Sigmoid colon (tissue), 7 donors: ENCODE data around the gene FUT7. TPM values are rescaled to one million over a fixed set of nuclear protein-coding genes. Genes with fewer than 3 reads are reported as not detected.
"Not testable (repeated sequence)": the region's sequence is repeated elsewhere in the genome, so short reads cannot be mapped to it uniquely, and the experiment has no call there.

ENCODE experiments used
- DNase-seq: peaks from one replicate; pipeline ENCODE4 v3.0.0-alpha.2; 2019
- H3K27ac ChIP-seq, 4 donors: fragments of 200-600 bp; sonication (generic); one replicate each; pipeline ENCODE4 v1.5.1; 2016 to 2019; ENCODE audit warnings: mild to moderate bottlenecking in 1 of 4
- H3K27me3 ChIP-seq, 3 donors: fragments of 200-600 bp; sonication (generic); one replicate each; pipeline ENCODE4 v1.5.1; 2019; ENCODE audit warnings: mild to moderate bottlenecking in 1 of 3
- H3K36me3 ChIP-seq, 4 donors: fragments of 200-600 bp; sonication (generic); one replicate each; pipeline ENCODE4 v1.5.1; 2016 to 2019
- H3K4me1 ChIP-seq, 4 donors: fragments of 200-600 bp; sonication (generic); one replicate each; pipeline ENCODE4 v1.5.1; 2017 to 2019
- H3K4me3 ChIP-seq, 4 donors: fragments of 200-600 bp; sonication (generic); one replicate each; pipeline ENCODE4 v1.5.1; 2017 to 2019; ENCODE audit warnings: mild to moderate bottlenecking in 2 of 4, moderate library complexity in 1 of 4
- H3K9me3 ChIP-seq, 4 donors: fragments of 200-600 bp in 3 of 4; sonication (generic) in 3 of 4; one replicate each; pipeline versions ENCODE4 v1.5.1 to v1.6.1; 2013 to 2019
- CTCF ChIP-seq, 4 experiments: fragments of 450-650 bp in 3 of 4; fragments of 200-600 bp in 1 of 4; IDR thresholded peaks; one replicate each; pipeline ENCODE4 v1.5.1; 2016 to 2019; ENCODE audit warnings: antibody characterized with exemption in 4 of 4, mild to moderate bottlenecking in 3 of 4, moderate library complexity in 2 of 4
- EP300 ChIP-seq, 4 donors: sonication (generic); formaldehyde crosslinking; IDR thresholded peaks; one replicate each; pipeline ENCODE4 v1.6.1; 2017; ENCODE audit warnings: antibody characterized with exemption in 4 of 4
- POLR2A ChIP-seq, 2 donors: fragments of 450-650 bp; IDR thresholded peaks; one replicate each; pipeline ENCODE4 v1.6.1; 2016; ENCODE audit warnings: antibody characterized with exemption in 2 of 2, mild to moderate bottlenecking in 2 of 2, moderate library complexity in 2 of 2
- POLR2AphosphoS5 ChIP-seq, 4 donors: sonication (generic); formaldehyde crosslinking; IDR thresholded peaks; one replicate each; pipeline ENCODE4 v1.6.1; 2017; ENCODE audit warnings: antibody characterized with exemption in 4 of 4
- WGBS, 2 donors: extraction: QIAGEN DNeasy Blood & Tissue Kit; methylation state at CpG; one replicate each; pipeline ENCODE4 v1.1.7; 2013; 5-methylcytosine and 5-hydroxymethylcytosine counted together
- intact Hi-C: fragments of 100-400 bp; cut with DNase I; formaldehyde crosslinking; loops from one replicate; pipeline ENCODE4 v1.15.1; 2023
- polyA plus RNA-seq, 3 donors: library from polyadenylated mRNA; stranded (reverse); fragments of 200-250 nt; gene quantifications; one replicate each; pipeline ENCODE4 v1.2.3, GENCODE V29; 2013
- total RNA-seq, 4 donors: library from RNA; depleted of rRNA; stranded (reverse); fragments of >200 nt; gene quantifications; one replicate each; pipeline ENCODE4 v1.1.0, GENCODE V29; 2016
- donor health status: healthy with polysubstance abuse.
- donor health status: Bipolar disorder and iron deficiency.
- donor health status: healthy.

The FUT7 gene
- total and polyA plus RNA-seq, 7 donors = 0.36 to 1.3 (median 0.84) TPM; not detected in 3

DNA sequence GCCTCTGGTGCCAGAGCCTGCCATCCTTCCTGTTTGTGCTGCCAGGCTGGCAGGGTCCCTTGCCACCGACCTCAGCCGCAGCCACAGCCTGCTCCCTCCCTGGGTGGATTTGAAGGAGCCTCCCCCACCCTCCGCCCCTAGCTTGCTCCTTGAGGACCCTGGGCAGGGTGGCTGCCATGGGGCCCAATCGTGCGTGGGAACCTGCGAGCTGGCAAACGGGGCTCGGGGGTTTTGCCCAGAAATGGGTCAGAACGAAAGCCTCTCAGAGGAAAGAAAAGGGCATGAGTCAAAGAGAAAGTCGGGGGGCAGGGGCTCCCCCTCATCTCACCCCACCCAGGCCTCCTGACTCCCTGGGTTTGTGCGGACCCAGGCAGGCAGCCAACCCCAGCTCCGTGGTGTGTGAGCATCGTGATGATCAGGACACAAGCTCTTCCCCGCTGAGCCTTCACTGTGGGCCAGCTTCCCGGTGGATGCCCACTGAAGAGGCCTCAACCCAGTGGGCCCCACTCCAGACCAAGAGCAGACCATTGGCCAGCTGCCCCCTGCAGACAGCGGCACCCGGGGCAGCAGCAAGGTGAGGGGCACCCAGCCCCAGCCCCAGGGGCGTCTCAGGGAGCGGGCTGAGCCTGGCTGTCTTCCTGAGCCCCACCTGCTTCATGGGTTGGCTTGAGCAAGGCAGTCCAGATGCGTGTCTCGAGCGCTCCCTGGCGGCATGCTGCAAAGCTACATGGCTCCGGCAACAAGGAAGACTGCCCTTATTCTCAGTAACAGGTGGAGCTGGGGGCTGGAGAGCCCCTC lies 3.0 kb upstream of the FUT7 start:
- Histone ChIP-seq H3K27me3 (peaks cover 0 to 9% (median 0%) of the 10 kb centered on the region in 3 donors), H3K4me1 (peaks cover 0 to 10% (median 9%) of the 10 kb centered on the region in 4 donors), H3K36me3 (peaks cover 0 to 14% (median 12%) of the 10 kb centered on the region in 4 donors), H3K27ac (no peak overlapping the region), H3K4me3 (no peak overlapping the region), H3K9me3 (no peaks in the 10 kb centered on the region)
- DNase-seq = peak; percentile 89
- intact Hi-C loops = loop anchor here (1.0 to 10.0 kb wide), 2 partner anchors 190 to 248 kb away; partner anchors contain the start of genes AJM1 and PHPT1
- TF ChIP-seq POLR2A (IDR thresholded peaks at IDR 0.05) (no peak), CTCF (IDR thresholded peaks at IDR 0.05) (peak; percentile 80 to 92 (median 86))
- 5 to 7% methylated on average over 24 of the region's 24 CpGs for WGBS, 2 donors

GRCh38 chr9:137034039-137034708 lies 2.3 kb upstream of the FUT7 start:
- no peak for TF ChIP-seq CTCF (IDR thresholded peaks at IDR 0.05)
- no peak for TF ChIP-seq EP300 (IDR thresholded peaks at IDR 0.05)
- TF ChIP-seq POLR2A (IDR thresholded peaks at IDR 0.05) = no peak
- no peak for TF ChIP-seq POLR2AphosphoS5 (IDR thresholded peaks at IDR 0.05)
- H3K36me3 ChIP-seq = peaks cover 0 to 7% (median 5%) of the 10 kb centered on the region in 4 donors
- intact Hi-C loops = loop anchor here (10.0 kb wide), 1 partner anchor 189 kb away; the partner anchor contains the start of genes AJM1 and PHPT1
- H3K4me1 ChIP-seq = peaks cover 0 to 17% (median 15%) of the 10 kb centered on the region in 4 donors
- DNase-seq = no peak
- H3K27ac ChIP-seq = no peak overlapping the region
- 23 to 25% methylated on average over 15 of the region's 15 CpGs for WGBS, 2 donors
- H3K4me3 ChIP-seq = peak overlapping the region in 2 of 4 donors; percentile 17 to 24
- H3K27me3 ChIP-seq = peaks cover 0 to 9% (median 0%) of the 10 kb centered on the region in 3 donors
- H3K9me3 ChIP-seq = no peaks in the 10 kb centered on the region

GRCh38 chr9:137033481-137033880 lies 1.6 kb upstream of the FUT7 start:
- not testable (repeated sequence) for DNase-seq, H3K36me3 ChIP-seq, H3K27me3 ChIP-seq, H3K9me3 ChIP-seq, H3K27ac ChIP-seq
- 82 to 97% methylated on average over 5 of the region's 5 CpGs for WGBS, 2 donors
- peaks cover 0 to 24% (median 22%) of the 10 kb centered on the region in 4 donors for H3K4me1 ChIP-seq
- intact Hi-C loops = loop anchor here (10.0 kb wide), 1 partner anchor 189 kb away; the partner anchor contains the start of genes AJM1 and PHPT1
- peak overlapping the region in 2 of 4 donors; percentile 17 to 24 for H3K4me3 ChIP-seq

- peak overlapping the region in 2 of 4 donors; percentile 16 to 24 for H3K4me3 ChIP-seq
- 71 to 79% methylated on average over 10 of the region's 10 CpGs for WGBS, 2 donors
Observed at GRCh38 chr9:137032858-137033257, 970 bp upstream of the FUT7 start.

More at GRCh38 chr9:137032858-137033257, 970 bp upstream of the FUT7 start:
- Histone ChIP-seq H3K4me1 (peaks cover 0 to 26% (median 24%) of the 10 kb centered on the region in 4 donors), H3K27me3 (peaks cover 0 to 9% (median 0%) of the 10 kb centered on the region in 3 donors), H3K27ac (no peak overlapping the region), H3K9me3 (no peaks in the 10 kb centered on the region), H3K36me3 (no peaks in the 10 kb centered on the region)
- intact Hi-C loops = loop anchor here (10.0 kb wide), 1 partner anchor 188 kb away; the partner anchor contains the start of genes AJM1 and PHPT1
- DNase-seq = peak; percentile 82
- TF ChIP-seq POLR2A (IDR thresholded peaks at IDR 0.05) (no peak), CTCF (IDR thresholded peaks at IDR 0.05) (no peak), POLR2AphosphoS5 (IDR thresholded peaks at IDR 0.05) (no peak), EP300 (IDR thresholded peaks at IDR 0.05) (no peak)
